NCI-H1092 (cell line): ENCODE measurements around the gene PSMG4.
A peak's percentile ranks its signal among the peaks of the same experiment; 100 is the strongest.
"Not testable (repeated sequence)": the region's sequence is repeated elsewhere in the genome, so short reads cannot be mapped to it uniquely, and the experiment has no call there.

Experiments
- DNase-seq: peaks from one replicate; lab custom pipeline; 2025; lab: John Stamatoyannopoulos, UW

PSMG4 gene

GRCh38 chr6:3230256-3230882, 28.4 kb upstream of the PSMG4 start:
- no peak for DNase-seq

GRCh38 chr6:3230900-3231246, 27.9 kb upstream of the PSMG4 start:
- DNase-seq, result peak; percentile 60

- peak; percentile 71 for DNase-seq
Measured at GRCh38 chr6:3231247-3232016, 27.3 kb upstream of the PSMG4 start.

- DNase-seq, result no peak
Measured at GRCh38 chr6:3232017-3232945, 26.5 kb upstream of the PSMG4 start.

GRCh38 chr6:3233321-3233720, 25.4 kb upstream of the PSMG4 start:
- DNase-seq, result no peak

- DNase-seq, result no peak
Measured at GRCh38 chr6:3233904-3234303, 24.8 kb upstream of the PSMG4 start.

GRCh38 chr6:3235486-3235885, 23.3 kb upstream of the PSMG4 start:
- DNase-seq, result no peak

- no peak for DNase-seq
Measured at GRCh38 chr6:3236005-3236404, 22.7 kb upstream of the PSMG4 start.

GRCh38 chr6:3237761-3238662, 20.7 kb upstream of the PSMG4 start:
- no peak for DNase-seq

- no peak for DNase-seq
Measured at GRCh38 chr6:3239110-3239830, 19.5 kb upstream of the PSMG4 start.

- no peak for DNase-seq
Measured at GRCh38 chr6:3240595-3240994, 18.2 kb upstream of the PSMG4 start.

GRCh38 chr6:3241745-3242144, 17.0 kb upstream of the PSMG4 start:
- DNase-seq, result not testable (repeated sequence)

- DNase-seq, result no peak
Measured at GRCh38 chr6:3242768-3243167, 16.0 kb upstream of the PSMG4 start.

GRCh38 chr6:3244003-3244831, 14.5 kb upstream of the PSMG4 start:
- no peak for DNase-seq

GRCh38 chr6:3244832-3245161, 13.9 kb upstream of the PSMG4 start:
- not testable (repeated sequence) for DNase-seq

GRCh38 chr6:3245216-3245615, 13.5 kb upstream of the PSMG4 start:
- DNase-seq, result no peak

- peak; percentile 13 for DNase-seq
Measured at GRCh38 chr6:3247255-3248146, 11.2 kb upstream of the PSMG4 start.

- DNase-seq, result no peak
Measured at GRCh38 chr6:3249821-3250220, 8.9 kb upstream of the PSMG4 start.

GRCh38 chr6:3250231-3250675, 8.5 kb upstream of the PSMG4 start:
- no peak for DNase-seq
